Upper lobe of right lung (tissue), 1 donor: ENCODE results near the gene SUSD1. TPM values are rescaled to one million over a fixed set of nuclear protein-coding genes. Genes with fewer than 3 reads are reported as not detected.

Source experiments
- ATAC-seq: fragments of 200-7000 bp; cut with Tn5 transposase; one replicate; pipeline ENCODE4 v1.9.1; 2020; ENCODE audit warnings: mild to moderate bottlenecking, moderate library complexity
- DNase-seq: peaks from one replicate; pipeline ENCODE4 v3.0.0-alpha.2; 2020
- H3K27ac ChIP-seq: fragments of 200-600 bp; one replicate; pipeline ENCODE4 v1.8.0; 2022
- H3K27me3 ChIP-seq: fragments of 200-600 bp; one replicate; pipeline ENCODE4 v1.8.0; 2022; ENCODE audit warnings: mild to moderate bottlenecking
- H3K36me3 ChIP-seq: fragments of 200-600 bp; one replicate; pipeline ENCODE4 v1.8.0; 2022
- H3K4me1 ChIP-seq: fragments of 200-600 bp; one replicate; pipeline ENCODE4 v1.8.0; 2022
- H3K4me3 ChIP-seq: fragments of 200-600 bp; one replicate; pipeline ENCODE4 v1.8.0; 2022; ENCODE audit warnings: mild to moderate bottlenecking
- H3K9me3 ChIP-seq: fragments of 200-600 bp; one replicate; pipeline ENCODE4 v1.8.0; 2022
- intact Hi-C: fragments of 100-400 bp; cut with DNase I; formaldehyde crosslinking; loops from one replicate; pipeline ENCODE4 v1.11.0; 2022
- total RNA-seq: library from RNA; stranded (reverse); fragmentation: NEBNext Ultra II Directional; extraction: Animal tissue kit (Norgen Biotek cat#: 25700); gene quantifications from one replicate; pipeline ENCODE4 v1.2.1, GENCODE V29; 2021
- TF ChIP-seq, protein P1 (sequence below): fragments of 200-600 bp; IDR thresholded peaks from one replicate; pipeline ENCODE4 v1.8.0; 2022; ENCODE audit warnings: antibody characterized with exemption
- donor health status: DM: no; HTN: yes; CAD: no; lungs with severe emphysema.

Gene SUSD1
- total RNA-seq, 1 donor from 2014 or later: 31.0 TPM

GRCh38 chr9:112033237-112034215, 141.6 kb downstream of the SUSD1 start:
- DNase-seq: no peak

DNA sequence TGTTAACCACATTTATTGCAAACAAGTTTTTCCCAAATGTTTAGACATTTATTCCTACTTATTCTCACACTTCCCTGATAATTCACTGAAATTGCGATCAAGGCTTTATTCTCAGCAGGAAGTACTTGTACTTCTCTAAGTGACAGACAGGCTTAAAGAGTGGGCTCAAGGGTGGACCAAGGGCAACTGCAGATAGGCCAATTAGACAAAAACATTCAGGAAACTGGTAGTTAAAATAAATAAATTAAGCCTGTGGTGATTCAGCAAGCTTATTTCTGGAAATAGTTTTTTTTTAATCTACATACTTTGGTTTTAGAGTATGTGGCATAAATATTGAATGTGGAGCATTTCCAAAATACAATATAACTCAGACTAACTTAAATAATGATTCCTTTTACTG, 142.4 kb downstream of the SUSD1 start:
- DNase-seq (no peak), ATAC-seq (no peak)
- Histone ChIP-seq H3K4me3 (no peak overlapping the region), H3K36me3 (no peaks in the 10 kb centered on the region), H3K27ac (no peak overlapping the region), H3K27me3 (no peaks in the 10 kb centered on the region), H3K4me1 (peaks cover 25% of the 10 kb centered on the region), H3K9me3 (no peaks in the 10 kb centered on the region)
- intact Hi-C loops: no loop called here
- TF ChIP-seq, protein P1, sequence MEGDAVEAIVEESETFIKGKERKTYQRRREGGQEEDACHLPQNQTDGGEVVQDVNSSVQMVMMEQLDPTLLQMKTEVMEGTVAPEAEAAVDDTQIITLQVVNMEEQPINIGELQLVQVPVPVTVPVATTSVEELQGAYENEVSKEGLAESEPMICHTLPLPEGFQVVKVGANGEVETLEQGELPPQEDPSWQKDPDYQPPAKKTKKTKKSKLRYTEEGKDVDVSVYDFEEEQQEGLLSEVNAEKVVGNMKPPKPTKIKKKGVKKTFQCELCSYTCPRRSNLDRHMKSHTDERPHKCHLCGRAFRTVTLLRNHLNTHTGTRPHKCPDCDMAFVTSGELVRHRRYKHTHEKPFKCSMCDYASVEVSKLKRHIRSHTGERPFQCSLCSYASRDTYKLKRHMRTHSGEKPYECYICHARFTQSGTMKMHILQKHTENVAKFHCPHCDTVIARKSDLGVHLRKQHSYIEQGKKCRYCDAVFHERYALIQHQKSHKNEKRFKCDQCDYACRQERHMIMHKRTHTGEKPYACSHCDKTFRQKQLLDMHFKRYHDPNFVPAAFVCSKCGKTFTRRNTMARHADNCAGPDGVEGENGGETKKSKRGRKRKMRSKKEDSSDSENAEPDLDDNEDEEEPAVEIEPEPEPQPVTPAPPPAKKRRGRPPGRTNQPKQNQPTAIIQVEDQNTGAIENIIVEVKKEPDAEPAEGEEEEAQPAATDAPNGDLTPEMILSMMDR: no peak

More at GRCh38 chr9:112033237-112034215, 141.6 kb downstream of the SUSD1 start:
- TF ChIP-seq, protein P1: no peak
- H3K27me3 ChIP-seq: no peaks in the 10 kb centered on the region
- H3K4me1 ChIP-seq: peaks cover 25% of the 10 kb centered on the region
- ATAC-seq: no peak
- no peaks in the 10 kb centered on the region for H3K36me3 ChIP-seq
- intact Hi-C loops: no loop called here
- H3K27ac ChIP-seq: no peak overlapping the region
- H3K9me3 ChIP-seq: no peaks in the 10 kb centered on the region
- H3K4me3 ChIP-seq: no peak overlapping the region

DNA sequence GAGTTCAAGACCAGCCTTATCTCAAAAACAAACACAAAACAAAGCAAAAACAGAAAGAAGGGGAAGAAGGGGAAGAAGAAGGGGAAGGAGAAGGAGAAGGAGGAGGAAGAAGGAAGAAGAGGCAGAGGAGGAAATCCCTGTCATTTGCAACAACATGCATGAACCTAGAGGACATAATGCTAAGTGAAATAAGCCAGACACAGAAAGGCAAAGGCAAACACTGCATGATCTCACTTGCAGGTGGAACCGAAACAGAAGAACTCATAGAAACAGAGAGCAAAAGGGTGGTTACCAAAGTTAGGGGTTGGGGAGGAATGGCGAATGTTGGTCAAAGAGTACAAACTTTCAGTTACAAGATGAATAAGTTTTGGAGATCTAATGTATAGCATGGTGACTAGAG, 143.1 kb downstream of the SUSD1 start:
- ATAC-seq: no peak
- H3K9me3 ChIP-seq: no peaks in the 10 kb centered on the region
- TF ChIP-seq, protein P1: no peak
- no peak for DNase-seq
- no peaks in the 10 kb centered on the region for H3K36me3 ChIP-seq
- H3K4me3 ChIP-seq: no peak overlapping the region
- no peak overlapping the region for H3K27ac ChIP-seq
- no peaks in the 10 kb centered on the region for H3K27me3 ChIP-seq
- intact Hi-C loops: no loop called here
- peaks cover 25% of the 10 kb centered on the region for H3K4me1 ChIP-seq

GRCh38 chr9:112031400-112031799, 143.7 kb downstream of the SUSD1 start:
- H3K27ac ChIP-seq: no peak overlapping the region
- TF ChIP-seq, protein P1: no peak
- DNase-seq (no peak), ATAC-seq (no peak)
- no peaks in the 10 kb centered on the region for H3K27me3 ChIP-seq
- intact Hi-C loops: no loop called here
- no peaks in the 10 kb centered on the region for H3K36me3 ChIP-seq
- no peaks in the 10 kb centered on the region for H3K9me3 ChIP-seq
- no peak overlapping the region for H3K4me3 ChIP-seq
- peaks cover 25% of the 10 kb centered on the region for H3K4me1 ChIP-seq

- peak; percentile 93 for ATAC-seq
- H3K4me1 ChIP-seq: peaks cover 25% of the 10 kb centered on the region
- H3K27me3 ChIP-seq: no peaks in the 10 kb centered on the region
- TF ChIP-seq, protein P1: no peak
- H3K27ac ChIP-seq: peak overlapping the region; percentile 12
- intact Hi-C loops: no loop called here
- DNase-seq: no peak
- H3K4me3 ChIP-seq: no peak overlapping the region
- no peaks in the 10 kb centered on the region for H3K9me3 ChIP-seq
- no peaks in the 10 kb centered on the region for H3K36me3 ChIP-seq
These were observed 145.1 kb downstream of the SUSD1 start for GRCh38 chr9:112029921-112030444.
